PC-9 (cell line): ENCODE data around the gene UCMA.
"Not testable (repeated sequence)": the region's sequence is repeated elsewhere in the genome, so short reads cannot be mapped to it uniquely, and the experiment has no call there.

Experiments used
- EZH2 ChIP-seq: fragments of 200-600 bp; sonication (generic); IDR thresholded peaks from 2 replicates; pipeline ENCODE4 v1.8.0; 2017; ENCODE audit warnings: antibody characterized with exemption, low read depth
- TF ChIP-seq, protein P1 (sequence below): fragments of 200-600 bp; sonication (generic); conservative IDR thresholded peaks from 2 replicates; pipeline ENCODE4 v1.6.1; 2017; ENCODE audit warnings: mixed run types, antibody characterized with exemption, mild to moderate bottlenecking, moderate library complexity

DNA sequence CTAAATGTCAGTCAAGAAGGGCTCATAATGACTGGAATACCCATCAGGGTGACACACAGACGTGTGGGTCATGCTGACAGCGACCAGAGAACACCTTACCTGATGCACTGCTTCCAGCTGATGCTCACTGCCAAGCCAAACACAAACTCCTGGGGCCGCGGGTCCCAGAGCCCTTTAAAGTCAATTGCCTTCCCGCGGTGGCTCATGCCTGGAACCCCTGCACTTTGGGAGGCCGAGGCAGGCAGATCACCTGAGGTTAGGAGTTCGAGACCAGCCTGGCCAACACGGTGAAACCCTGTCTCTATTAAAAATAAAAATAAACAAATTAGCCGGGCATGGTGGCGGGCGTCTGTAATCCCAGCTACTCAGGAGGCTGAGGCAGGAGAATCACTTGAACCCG is 562 bp upstream of the UCMA start:
- not testable (repeated sequence) for TF ChIP-seq EZH2
- TF ChIP-seq, protein P1, sequence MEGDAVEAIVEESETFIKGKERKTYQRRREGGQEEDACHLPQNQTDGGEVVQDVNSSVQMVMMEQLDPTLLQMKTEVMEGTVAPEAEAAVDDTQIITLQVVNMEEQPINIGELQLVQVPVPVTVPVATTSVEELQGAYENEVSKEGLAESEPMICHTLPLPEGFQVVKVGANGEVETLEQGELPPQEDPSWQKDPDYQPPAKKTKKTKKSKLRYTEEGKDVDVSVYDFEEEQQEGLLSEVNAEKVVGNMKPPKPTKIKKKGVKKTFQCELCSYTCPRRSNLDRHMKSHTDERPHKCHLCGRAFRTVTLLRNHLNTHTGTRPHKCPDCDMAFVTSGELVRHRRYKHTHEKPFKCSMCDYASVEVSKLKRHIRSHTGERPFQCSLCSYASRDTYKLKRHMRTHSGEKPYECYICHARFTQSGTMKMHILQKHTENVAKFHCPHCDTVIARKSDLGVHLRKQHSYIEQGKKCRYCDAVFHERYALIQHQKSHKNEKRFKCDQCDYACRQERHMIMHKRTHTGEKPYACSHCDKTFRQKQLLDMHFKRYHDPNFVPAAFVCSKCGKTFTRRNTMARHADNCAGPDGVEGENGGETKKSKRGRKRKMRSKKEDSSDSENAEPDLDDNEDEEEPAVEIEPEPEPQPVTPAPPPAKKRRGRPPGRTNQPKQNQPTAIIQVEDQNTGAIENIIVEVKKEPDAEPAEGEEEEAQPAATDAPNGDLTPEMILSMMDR, result not testable (repeated sequence)
